ENCODE measurements around the gene SCGB3A1. TPM values are rescaled to one million over a fixed set of nuclear protein-coding genes. Genes with fewer than 3 reads are reported as not detected.

SCGB3A1 gene
- total RNA-seq, 1 donor from 2014 or later: not detected

DNA sequence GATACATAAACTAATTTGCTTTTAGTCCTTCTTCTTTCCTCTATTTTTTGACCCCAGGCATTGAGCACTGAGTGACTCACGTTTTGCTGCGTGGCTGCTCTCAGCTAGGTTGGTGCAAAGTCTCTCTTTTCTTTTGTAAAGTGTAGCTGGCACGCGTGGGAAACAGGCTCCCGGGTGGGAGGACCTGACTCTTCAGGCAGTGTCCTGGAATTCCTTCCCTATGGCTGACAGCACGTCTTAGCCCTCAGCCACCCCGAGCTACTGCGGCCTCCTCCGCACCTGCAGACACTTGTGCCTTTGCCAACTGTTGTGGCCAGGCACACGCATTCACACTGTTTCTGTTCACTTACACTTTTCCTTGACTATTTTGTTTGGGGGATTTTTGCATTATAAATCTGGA lies 877 bp upstream of the SCGB3A1 start:
- no peak for DNase-seq (ENCODE audit: extremely low read depth, low read depth, low spot score)

GRCh38 chr5:180590543-180591310 lies 572 bp downstream of the SCGB3A1 start:
- DNase-seq (ENCODE audit: extremely low read depth, low read depth, low spot score): no peak

- DNase-seq (ENCODE audit: extremely low read depth, low read depth, low spot score): no peak
These were observed 1.3 kb downstream of the SCGB3A1 start for GRCh38 chr5:180589771-180590542.

DNA sequence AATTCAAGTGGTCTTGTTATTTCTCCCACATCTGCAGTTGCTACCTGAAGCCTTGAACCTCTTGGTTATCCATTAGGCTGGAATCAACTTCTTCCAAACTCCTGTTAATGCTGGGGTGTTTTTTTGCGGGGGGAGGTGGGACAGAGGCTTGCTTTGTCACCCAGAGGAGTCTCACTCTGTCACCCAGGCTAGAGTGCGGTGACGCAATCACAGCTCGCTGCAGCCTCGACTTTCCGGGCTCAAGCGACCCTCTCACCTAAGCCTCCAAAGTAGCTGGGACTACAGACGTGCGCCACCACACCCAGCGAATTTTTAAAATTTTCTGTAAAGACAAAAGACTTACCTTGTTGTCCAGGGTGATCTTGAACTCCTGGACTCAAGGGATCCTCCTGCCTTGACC lies 4.4 kb downstream of the SCGB3A1 start:
- no peak for DNase-seq (ENCODE audit: extremely low read depth, low read depth, low spot score)

GRCh38 chr5:180586204-180586603 lies 5.1 kb downstream of the SCGB3A1 start:
- DNase-seq (ENCODE audit: extremely low read depth, low read depth, low spot score): no peak

DNA sequence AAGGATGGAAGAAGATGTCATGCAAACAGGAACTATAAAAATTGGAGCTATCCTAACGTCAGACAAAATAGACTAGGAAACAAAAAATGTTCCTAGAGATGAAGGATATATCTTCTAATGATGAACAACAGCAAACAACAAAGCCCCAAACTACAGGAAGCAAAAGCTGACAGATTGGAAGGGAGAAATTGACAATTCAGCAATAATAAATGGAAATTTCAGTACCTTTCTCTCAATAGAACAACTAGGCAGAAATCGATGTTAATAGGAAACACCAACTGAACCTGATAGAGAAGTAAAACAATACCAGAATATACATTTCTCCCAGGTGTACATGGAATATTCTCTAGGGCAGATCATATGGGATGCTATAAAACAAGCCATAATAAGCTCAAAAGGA lies 7.6 kb downstream of the SCGB3A1 start:
- DNase-seq (ENCODE audit: extremely low read depth, low read depth, low spot score): no peak

DNA sequence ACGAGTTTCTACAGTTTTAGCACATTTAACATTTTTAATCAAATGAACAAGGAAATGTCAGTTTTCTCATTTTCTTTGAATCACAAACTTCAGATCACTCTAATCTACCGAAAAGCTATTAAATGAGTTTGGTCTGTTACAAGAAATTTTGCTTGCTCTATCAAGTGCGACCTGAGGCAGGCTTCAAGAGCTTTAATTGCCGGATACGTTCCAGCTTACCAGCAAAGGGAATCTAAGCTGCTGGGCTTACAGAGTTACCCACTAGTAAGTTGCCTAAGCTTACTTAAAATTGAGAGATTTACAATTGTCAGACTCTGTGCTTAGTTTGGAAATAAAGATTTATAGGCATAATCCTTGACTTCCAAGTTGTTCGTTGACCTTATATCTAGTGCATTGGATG lies 10.6 kb downstream of the SCGB3A1 start:
- DNase-seq (ENCODE audit: extremely low read depth, low read depth, low spot score): no peak

DNA sequence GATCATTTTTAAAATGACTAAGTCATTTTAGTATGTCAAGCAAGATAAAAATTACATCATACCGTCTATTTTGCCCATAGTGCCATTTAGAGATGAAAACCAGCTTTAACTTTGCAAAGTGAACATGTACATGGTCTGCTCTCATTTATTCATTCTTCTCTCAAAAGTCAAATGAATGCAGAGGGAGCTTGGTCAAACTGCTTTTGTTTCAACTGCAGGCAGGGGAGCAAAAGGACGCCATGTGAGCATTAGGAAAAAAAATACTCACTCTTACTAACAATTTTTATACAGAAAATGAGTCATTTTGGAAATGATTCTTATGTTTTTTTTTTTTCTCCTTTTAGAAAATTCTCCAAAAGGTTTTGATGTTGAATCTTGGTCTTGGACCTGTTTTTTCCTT lies 15.7 kb downstream of the SCGB3A1 start:
- no peak for DNase-seq (ENCODE audit: extremely low read depth, low read depth, low spot score)

DNA sequence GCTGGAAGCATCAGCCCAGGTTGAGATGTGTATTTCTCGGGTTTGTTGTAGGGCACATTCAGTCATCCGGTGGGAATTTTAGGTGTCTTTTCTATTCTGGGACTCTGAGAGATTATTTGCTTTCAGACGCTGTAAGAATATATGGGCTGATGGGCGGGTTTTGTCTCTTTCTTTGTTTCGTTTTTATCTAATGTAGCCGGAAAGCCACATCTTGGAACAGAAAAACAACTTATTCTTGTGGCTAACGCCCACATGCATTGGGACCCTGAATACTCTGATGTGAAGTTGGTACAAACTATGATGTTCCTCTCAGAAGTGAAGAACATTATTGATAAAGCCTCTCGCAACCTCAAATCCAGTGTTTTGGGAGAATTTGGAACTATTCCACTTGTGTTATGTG lies 22.4 kb downstream of the SCGB3A1 start:
- DNase-seq (ENCODE audit: extremely low read depth, low read depth, low spot score): no peak

GRCh38 chr5:180563994-180564393 lies 27.3 kb downstream of the SCGB3A1 start:
- DNase-seq (ENCODE audit: extremely low read depth, low read depth, low spot score): no peak

DNA sequence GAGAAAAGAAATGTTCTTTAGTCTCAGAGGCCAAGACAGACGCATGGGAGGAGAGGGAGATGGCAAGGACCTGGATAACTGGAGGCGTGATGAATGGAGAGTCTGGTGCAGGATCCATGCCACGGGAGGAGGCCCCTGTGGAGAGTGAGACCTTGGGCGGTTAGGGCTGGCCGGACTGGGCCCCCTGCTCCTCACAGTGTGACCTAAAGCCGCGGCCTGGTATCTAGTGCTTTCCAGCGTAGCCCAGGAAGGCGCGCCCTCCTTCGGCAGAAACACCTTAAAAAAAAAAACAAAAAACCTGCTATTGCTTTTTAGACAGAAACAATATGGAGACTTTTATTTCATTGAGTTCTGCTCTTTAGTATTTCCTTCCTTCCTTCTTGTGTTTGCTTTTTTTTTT lies 33.1 kb downstream of the SCGB3A1 start:
- no peak for DNase-seq (ENCODE audit: extremely low read depth, low read depth, low spot score)

GRCh38 chr5:180557217-180557809 lies 34.0 kb downstream of the SCGB3A1 start:
- DNase-seq (ENCODE audit: extremely low read depth, low read depth, low spot score): no peak

DNA sequence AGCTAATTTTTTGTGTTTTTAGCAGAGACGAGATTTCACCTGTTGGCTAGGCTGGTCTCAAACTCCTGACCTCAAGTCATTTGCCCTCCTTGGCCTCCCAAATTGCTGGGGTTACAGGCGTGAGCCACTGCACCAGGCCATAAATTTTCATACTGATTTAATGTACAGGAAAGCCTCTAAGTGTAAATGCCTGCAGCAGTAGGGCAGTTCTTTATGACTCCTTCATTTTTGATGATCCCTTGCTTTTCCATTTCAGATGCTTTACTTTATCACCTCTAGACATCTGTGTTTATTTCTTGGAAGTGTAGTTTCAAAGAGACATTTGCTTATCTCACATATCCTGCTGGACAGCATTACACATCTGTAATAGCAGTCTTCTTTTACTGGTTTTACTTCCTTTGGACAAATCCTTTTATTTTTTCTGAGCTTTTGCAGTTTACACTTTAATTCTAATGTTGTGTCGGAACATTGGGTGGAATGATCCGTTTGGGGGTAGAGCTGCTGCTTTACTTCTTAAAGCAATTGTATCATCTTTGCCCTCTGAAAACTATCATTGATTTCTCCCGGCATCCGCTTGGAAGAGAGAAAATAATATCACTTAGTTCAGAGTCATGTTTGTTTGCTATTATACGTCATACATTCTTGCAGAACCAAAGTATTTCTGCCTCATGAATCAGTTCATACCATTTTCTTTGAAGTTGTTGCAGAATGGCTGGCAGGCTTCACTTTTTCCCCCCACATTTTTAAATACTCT lies 36.0 kb downstream of the SCGB3A1 start:
- DNase-seq (ENCODE audit: extremely low read depth, low read depth, low spot score): no peak

- no peak for DNase-seq (ENCODE audit: extremely low read depth, low read depth, low spot score)
These were observed 37.8 kb downstream of the SCGB3A1 start for GRCh38 chr5:180553530-180553929.

- no peak for DNase-seq (ENCODE audit: extremely low read depth, low read depth, low spot score)
These were observed 42.7 kb downstream of the SCGB3A1 start for GRCh38 chr5:180548563-180548962.

DNA sequence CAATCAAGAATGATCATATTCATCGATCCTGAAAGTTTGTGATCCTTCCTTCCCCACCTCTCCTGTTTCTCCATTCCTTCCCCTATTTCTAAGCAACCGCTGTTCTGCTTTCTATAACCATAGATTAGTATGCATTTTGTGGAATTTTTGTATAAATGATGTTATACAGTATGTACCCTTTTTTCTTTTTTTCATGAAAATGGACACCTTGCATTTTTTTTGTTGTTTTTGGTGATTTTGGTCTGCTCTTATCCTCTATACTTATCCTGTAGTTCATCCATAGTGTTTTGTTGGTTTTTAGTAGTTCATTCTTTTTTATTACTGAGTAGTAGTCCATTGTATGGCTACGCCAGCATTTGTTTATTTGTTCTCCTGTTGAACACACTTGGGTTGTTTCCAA lies 46.1 kb downstream of the SCGB3A1 start:
- no peak for DNase-seq (ENCODE audit: extremely low read depth, low read depth, low spot score)

DNA sequence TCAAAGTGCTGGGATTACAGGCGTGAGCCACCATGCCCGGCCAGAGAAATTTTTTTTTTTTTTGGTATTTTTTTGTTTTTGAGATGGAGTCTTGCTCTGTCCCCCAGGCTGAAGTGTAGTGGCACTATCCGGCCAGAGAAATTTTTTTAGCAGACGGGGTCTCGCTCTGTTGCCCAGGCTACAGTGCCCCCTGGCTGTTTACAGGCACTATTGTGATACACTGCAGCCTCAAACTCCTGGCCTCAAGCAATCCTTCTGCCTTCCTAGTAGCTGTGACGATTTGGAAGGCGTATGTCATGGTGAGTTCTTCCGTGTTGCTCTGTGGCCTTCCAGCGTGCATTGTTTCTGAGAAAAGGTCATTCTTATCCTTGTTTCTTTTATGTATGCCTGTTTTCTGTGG lies 49.6 kb downstream of the SCGB3A1 start:
- DNase-seq (ENCODE audit: extremely low read depth, low read depth, low spot score): no peak

All from glomerular endothelial cell (primary cell).